HUES6 (cell line): ENCODE measurements around the gene ZNF154.

Experiments used
- H3K27ac ChIP-seq: 2 replicates; pipeline ENCODE4 v1.7.0; 2013; ENCODE audit warnings: low read depth, mild to moderate bottlenecking, low read length, inconsistent platforms
- H3K27me3 ChIP-seq: 2 replicates; pipeline ENCODE4 v1.6.1; 2013; ENCODE audit warnings: low read length; ENCODE audit not compliant: control insufficient read depth, insufficient read depth
- H3K36me3 ChIP-seq: 2 replicates; pipeline ENCODE4 v1.6.1; 2013; ENCODE audit warnings: low read length; ENCODE audit not compliant: control insufficient read depth, insufficient read depth
- H3K4me1 ChIP-seq: 2 replicates; pipeline ENCODE4 v1.6.1; 2013; ENCODE audit warnings: low read length; ENCODE audit not compliant: control insufficient read depth, insufficient read depth
- H3K4me3 ChIP-seq: 2 replicates; pipeline ENCODE4 v1.5.1; 2013; ENCODE audit warnings: low read depth, low read length
- H3K9ac ChIP-seq: one replicate; pipeline ENCODE4 v1.6.1; 2013; ENCODE audit warnings: mild to moderate bottlenecking, low read length
- H3K9me3 ChIP-seq: 2 replicates; pipeline ENCODE4 v1.6.1; 2013; ENCODE audit warnings: low read depth, low read length; ENCODE audit not compliant: control insufficient read depth, insufficient read depth

The ZNF154 gene

DNA sequence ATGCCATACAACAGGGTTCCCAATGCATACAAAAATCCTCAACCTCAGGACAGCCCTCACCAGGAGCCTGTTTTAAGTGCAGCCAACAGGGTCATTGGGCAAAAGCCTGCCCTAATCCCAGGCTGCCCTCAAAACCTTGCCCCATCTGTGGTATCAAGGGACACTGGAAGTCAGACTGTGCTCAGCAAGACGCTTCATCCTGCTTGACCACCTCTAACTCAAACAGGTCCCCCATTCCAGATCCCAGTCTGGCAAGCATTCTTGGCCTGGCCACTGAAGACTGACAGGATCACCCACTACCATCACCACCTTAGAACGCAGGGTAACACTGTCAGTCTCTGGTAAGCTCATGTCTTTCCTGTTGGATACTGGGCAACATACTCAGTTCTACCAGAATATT is 55.3 kb downstream of the ZNF154 start:
- Histone ChIP-seq H3K9ac (no peak overlapping the region), H3K27me3 (peaks cover 7% of the 10 kb centered on the region), H3K4me1 (0 out of 2 replicates have a peak, but pooled peaks cover 5% of the 10 kb centered on the region), H3K9me3 (peaks cover 10% of the 10 kb centered on the region), H3K36me3 (no peaks in the 10 kb centered on the region), H3K4me3 (no peak overlapping the region), H3K27ac (no peak overlapping the region)

GRCh38 chr19:57651654-57651996 is 57.4 kb downstream of the ZNF154 start:
- Histone ChIP-seq H3K4me3 (no peak overlapping the region), H3K27ac (no peak overlapping the region), H3K9ac (no peak overlapping the region), H3K27me3 (peaks cover 4% of the 10 kb centered on the region; the same call in 1 of the 2 replicates), H3K36me3 (no peaks in the 10 kb centered on the region), H3K4me1 (0 out of 2 replicates have a peak, but pooled peaks cover 5% of the 10 kb centered on the region), H3K9me3 (peaks cover 10% of the 10 kb centered on the region)

DNA sequence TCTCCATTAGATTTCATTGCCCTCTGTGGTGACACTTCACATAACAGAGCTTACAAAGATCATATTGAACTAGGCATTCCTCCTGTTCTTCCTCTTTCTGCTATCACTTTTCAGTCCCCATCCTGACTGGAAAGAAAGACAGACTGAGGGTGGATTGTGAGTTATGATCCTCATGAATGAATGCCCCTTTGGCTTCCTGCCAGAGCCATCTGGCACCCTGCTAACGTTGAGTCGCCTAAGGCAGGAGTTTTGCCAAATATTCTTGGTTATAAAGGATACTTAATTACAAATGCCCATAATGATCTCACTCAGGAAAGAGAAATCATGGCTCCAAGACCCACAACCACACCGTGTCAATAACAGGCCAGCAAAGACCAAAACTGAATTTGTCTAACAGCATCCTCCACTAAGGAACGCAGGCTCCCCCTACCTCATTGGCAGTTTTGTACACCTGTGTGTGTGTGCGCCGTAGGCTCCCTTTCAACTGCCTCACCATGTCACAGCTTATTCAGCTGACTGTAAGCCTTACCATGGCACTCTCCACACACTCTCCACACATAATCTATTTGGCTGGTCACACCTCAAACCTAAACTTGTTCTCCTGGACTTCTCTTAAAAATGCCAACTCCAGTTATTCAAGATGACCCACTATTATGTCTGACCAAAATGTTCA is 60.5 kb downstream of the ZNF154 start:
- H3K4me3 ChIP-seq, result no peak overlapping the region
- peaks cover 4% of the 10 kb centered on the region; the same call in 1 of the 2 replicates for H3K9me3 ChIP-seq
- H3K9ac ChIP-seq, result no peak overlapping the region
- no peaks in the 10 kb centered on the region for H3K36me3 ChIP-seq
- no peak overlapping the region for H3K27ac ChIP-seq
- 0 out of 2 replicates have a peak, but pooled peaks cover 5% of the 10 kb centered on the region for H3K4me1 ChIP-seq
- H3K27me3 ChIP-seq, result no peaks in the 10 kb centered on the region
